Panc1 (cell line): ENCODE measurements around the gene ALKBH4.

Experiments used
- CTCF ChIP-seq: fragments of 450-650 bp; IDR thresholded peaks from 2 replicates; pipeline ENCODE4 v1.5.1; 2017; ENCODE audit warnings: mild to moderate bottlenecking
- POLR2AphosphoS5 ChIP-seq: IDR thresholded peaks from 2 replicates; pipeline ENCODE4 v1.6.1; 2012; ENCODE audit warnings: mild to moderate bottlenecking, low read depth, low read length, moderate library complexity
- REST ChIP-seq, 2 experiments: IDR thresholded peaks; 2 replicates each; pipeline ENCODE4 v1.6.1; 2011 to 2012; ENCODE audit warnings: low read depth in 2 of 2, control low read depth in 1 of 2, low read length in 1 of 2, mild to moderate bottlenecking in 1 of 2, moderate library complexity in 1 of 2; ENCODE audit not compliant: insufficient read depth in 1 of 2

GRCh38 chr7:102418592-102418991 lies 46.1 kb downstream of the ALKBH4 start:
- no peak for TF ChIP-seq CTCF
- TF ChIP-seq POLR2AphosphoS5: no peak
- TF ChIP-seq REST (IDR thresholded peaks at IDR 0.05; ENCODE audit: insufficient read depth in 1 of 2, low read depth in 2 of 2, low read length in 1 of 2): no peak
